Body of pancreas (tissue), 4 donors: Measurements from ENCODE around the gene STK39. TPM values are rescaled to one million over a fixed set of nuclear protein-coding genes. Genes with fewer than 3 reads are reported as not detected.

Source experiments
- ATAC-seq: fragments of 150-250 bp; one replicate; pipeline ENCODE4 v1.9.1; 2016
- DNase-seq, 4 donors: peaks; one replicate each; pipeline ENCODE4 v3.0.0-alpha.2; 2019
- H3K27ac ChIP-seq, 4 donors: fragments of 200-600 bp; sonication (generic); 1 replicate in 3 of 4; 2 replicates in 1 of 4; pipeline versions ENCODE4 v1.5.1 to v1.6.1; 2016 to 2019; ENCODE audit warnings: mild to moderate bottlenecking in 1 of 4, mixed read lengths in 1 of 4, moderate library complexity in 1 of 4
- H3K27me3 ChIP-seq, 2 donors: fragments of 200-600 bp; sonication (generic); one replicate each; pipeline ENCODE4 v1.6.0; 2016; ENCODE audit warnings: mild to moderate bottlenecking in 1 of 2
- H3K36me3 ChIP-seq, 2 donors: fragments of 200-600 bp; sonication (generic); replicated peaks in 1 of 2; 2 replicates each; pipeline ENCODE4 v1.5.1; 2016; ENCODE audit warnings: low read depth in 2 of 2; ENCODE audit not compliant: insufficient read depth in 1 of 2
- H3K4me1 ChIP-seq: fragments of 200-600 bp; sonication (generic); one replicate; pipeline ENCODE4 v1.6.0; 2016
- H3K4me3 ChIP-seq, 2 donors: fragments of 200-600 bp; sonication (generic); 1 replicate in 1 of 2; 2 replicates in 1 of 2; pipeline ENCODE4 v1.5.1; 2016 to 2019
- H3K9me3 ChIP-seq, 3 donors: fragments of 200-600 bp; sonication (generic); 1 replicate in 2 of 3; 2 replicates in 1 of 3; pipeline ENCODE4 v1.5.1; 2016
- CTCF ChIP-seq, 7 experiments: fragments of 450-650 bp in 4 of 7; fragments of 200-600 bp in 3 of 7; sonication (generic) in 3 of 7; IDR thresholded peaks; one replicate each; pipeline ENCODE4 v1.5.1; 2016 to 2019; ENCODE audit warnings: antibody characterized with exemption in 7 of 7
- POLR2A ChIP-seq, 3 donors: fragments of 450-650 bp; IDR thresholded peaks; one replicate each; pipeline ENCODE4 v1.6.1; 2016; ENCODE audit warnings: antibody characterized with exemption in 3 of 3, mild to moderate bottlenecking in 2 of 3
- WGBS, 2 donors: methylation state at CpG; one replicate each; pipeline ENCODE4 v1.1.5; 2017; 5-methylcytosine and 5-hydroxymethylcytosine counted together
- intact Hi-C: fragments of 100-400 bp; cut with DNase I; formaldehyde crosslinking; loops from one replicate; pipeline ENCODE4 v1.15.1; 2023
- total RNA-seq, 2 donors: library from RNA; depleted of rRNA; stranded (reverse); fragments of >200 nt; gene quantifications; one replicate each; pipeline ENCODE4 v1.1.0, GENCODE V29; 2016

STK39 gene
- total RNA-seq, 2 donors from 2014 or later = 12.9 to 15.8 TPM

- TF ChIP-seq CTCF (IDR thresholded peaks at IDR 0.05) (peak in 1 of 7 experiments; percentile 12), POLR2A (IDR thresholded peaks at IDR 0.05) (peak in 1 of 3 donors; percentile 25)
- Histone ChIP-seq H3K27ac (peak overlapping the region; percentile 27 to 86 (median 62)), H3K36me3 (no peaks in the 10 kb centered on the region), H3K9me3 (no peaks in the 10 kb centered on the region), H3K4me1 (peaks cover 40% of the 10 kb centered on the region), H3K27me3 (no peaks in the 10 kb centered on the region), H3K4me3 (no peak overlapping the region)
- intact Hi-C loops = no loop called here
- DNase-seq (peak in 1 of 4 donors; percentile 48), ATAC-seq (peak; percentile 84)
- 19 to 28% methylated on average over 11 of the region's 11 CpGs for WGBS, 2 donors
Measured at GRCh38 chr2:168220965-168221819, 26.2 kb downstream of the STK39 start.

GRCh38 chr2:168217920-168218319 lies 29.5 kb downstream of the STK39 start:
- intact Hi-C loops = no loop called here
- Histone ChIP-seq H3K4me1 (peaks cover 28% of the 10 kb centered on the region), H3K4me3 (no peak overlapping the region), H3K9me3 (no peaks in the 10 kb centered on the region), H3K27ac (no peak overlapping the region), H3K36me3 (no peaks in the 10 kb centered on the region), H3K27me3 (no peaks in the 10 kb centered on the region)
- no peak for ATAC-seq
- no peak for TF ChIP-seq CTCF (IDR thresholded peaks at IDR 0.05)
- no peak for TF ChIP-seq POLR2A (IDR thresholded peaks at IDR 0.05)
- 67 to 76% methylated on average over 2 of the region's 2 CpGs for WGBS, 2 donors
- DNase-seq = no peak

GRCh38 chr2:168216351-168217005 lies 30.9 kb downstream of the STK39 start:
- no peaks in the 10 kb centered on the region for H3K9me3 ChIP-seq
- no peak for ATAC-seq
- intact Hi-C loops = no loop called here
- 93 to 95% methylated on average over 11 to 12 of the region's 12 CpGs for WGBS, 2 donors
- H3K27ac ChIP-seq = no peak overlapping the region
- no peaks in the 10 kb centered on the region for H3K27me3 ChIP-seq
- peaks cover 35% of the 10 kb centered on the region for H3K4me1 ChIP-seq
- no peak overlapping the region for H3K4me3 ChIP-seq
- H3K36me3 ChIP-seq = no peaks in the 10 kb centered on the region
- no peak for TF ChIP-seq POLR2A (IDR thresholded peaks at IDR 0.05)
- no peak for TF ChIP-seq CTCF (IDR thresholded peaks at IDR 0.05)
- peak in 1 of 4 donors; percentile 19 for DNase-seq

GRCh38 chr2:168215813-168216212 lies 31.6 kb downstream of the STK39 start:
- Histone ChIP-seq H3K27me3 (no peaks in the 10 kb centered on the region), H3K36me3 (no peaks in the 10 kb centered on the region), H3K9me3 (no peaks in the 10 kb centered on the region), H3K4me3 (no peak overlapping the region), H3K27ac (no peak overlapping the region), H3K4me1 (peaks cover 37% of the 10 kb centered on the region)
- intact Hi-C loops = no loop called here
- WGBS, 2 donors = 36 to 75% methylated on average over 1 of the region's 1 CpG
- DNase-seq (no peak), ATAC-seq (no peak)
- TF ChIP-seq POLR2A (IDR thresholded peaks at IDR 0.05) (no peak), CTCF (IDR thresholded peaks at IDR 0.05) (no peak)
